A549 treated with DMSO at 1 μM for 4 hours (cell line): ENCODE data around the gene ABCD1. TPM values are rescaled to one million over a fixed set of nuclear protein-coding genes. Genes with fewer than 3 reads are reported as not detected.

Source experiments
- total RNA-seq: library from RNA; stranded (reverse); fragments of 200-300 nt; extraction: Qiagen RNA extraction; gene quantifications from 5 replicates; pipeline ENCODE4 v1.2.3, GENCODE V29; 2022; ENCODE audit warnings: low read depth

The ABCD1 gene
- total RNA-seq = 2.4 to 4.1 TPM (median 3.4 TPM) in 5 replicates

GRCh38 chrX:153724252-153725038 is at the start of gene ABCD1, which contains the start of gene BCAP31:
ABCD1 (plus strand) TSS chrX:153724856; CDS start chrX:153725267, 411 bp downstream.
BCAP31 (minus strand) TSS chrX:153724387; CDS start chrX:153723244, 1,143 bp downstream.

GRCh38 chrX:153687121-153688039 is 37.3 kb upstream of the ABCD1 start, which contains the start of gene SLC6A8:
SLC6A8 (plus strand) TSS chrX:153687926; CDS start chrX:153688575, 649 bp downstream.

GRCh38 chrX:153763989-153764755 is 39.5 kb downstream of the ABCD1 start, which contains the start of gene PLXNB3:
PLXNB3 (plus strand) TSS chrX:153764249; CDS start chrX:153765536, 1,287 bp downstream.

DNA sequence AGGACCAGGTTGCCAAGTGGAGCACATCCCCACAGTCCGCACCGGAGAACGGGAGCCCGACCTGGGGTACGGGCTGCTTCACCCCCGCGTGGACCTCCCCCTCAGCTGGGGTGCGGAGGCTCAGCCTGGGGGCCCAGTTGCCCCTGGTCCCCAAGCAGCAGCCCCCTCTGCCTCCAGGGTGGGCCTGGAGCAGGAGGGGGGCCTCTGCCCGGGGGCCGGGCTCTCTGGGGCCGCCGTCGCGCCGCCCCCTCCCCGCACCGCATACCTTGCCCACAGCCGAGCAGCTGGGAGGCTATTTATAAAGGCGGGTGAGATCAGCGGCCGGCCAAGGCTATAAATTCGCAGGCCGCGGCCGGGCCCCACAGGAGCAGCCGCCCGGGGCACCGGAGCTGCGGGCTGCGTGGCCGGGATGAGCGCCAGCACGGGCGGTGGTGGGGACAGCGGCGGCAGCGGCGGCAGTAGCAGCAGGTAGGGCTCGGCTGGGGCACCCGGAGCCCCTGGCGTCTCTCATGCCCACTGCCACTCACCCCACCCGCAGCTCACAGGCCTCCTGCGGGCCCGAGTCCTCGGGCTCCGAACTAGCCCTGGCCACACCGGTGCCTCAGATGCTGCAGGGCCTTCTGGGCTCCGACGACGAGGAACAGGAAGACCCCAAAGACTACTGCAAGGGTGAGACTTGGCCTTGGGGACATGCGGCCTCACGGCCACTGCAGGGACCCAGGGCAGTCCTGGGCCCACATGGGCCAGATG is 56.2 kb downstream of the ABCD1 start, which contains the start of gene SRPK3:
Gene SRPK3 (plus strand): TSS at position 364 of the 750 bp plus-strand sequence. CDS start 46 bp downstream, at position 410.

Other genes starting within 250 kb of the ABCD1 start
- not detected in 5 replicates for gene BGN, start 229.9 kb upstream of the ABCD1 start, total RNA-seq
- gene ATP2B3, start 207.2 kb upstream of the ABCD1 start, total RNA-seq = 0.04 to 0.25 TPM (median 0.09 TPM) in 5 replicates
- 37.2 to 55.3 TPM (median 50.7 TPM) in 5 replicates for gene CCNQ, start 125.7 kb upstream of the ABCD1 start, total RNA-seq
- 0.84 to 1.6 TPM (median 1.2 TPM) in 5 replicates for gene DUSP9, start 77.7 kb upstream of the ABCD1 start, total RNA-seq
- gene PNCK, start 51.0 kb upstream of the ABCD1 start, total RNA-seq = 0.19 to 0.58 TPM (median 0.25 TPM) in 3 of 5 replicates, not detected in the others
- gene SLC6A8, start 36.9 kb upstream of the ABCD1 start, total RNA-seq = 10.4 to 12.4 TPM (median 12.0 TPM) in 5 replicates
- gene BCAP31, start 469 bp upstream of the ABCD1 start, total RNA-seq = 335 to 456 TPM (median 363 TPM) in 5 replicates
- gene PLXNB3, start 39.4 kb downstream of the ABCD1 start, total RNA-seq = 1.3 to 4.6 TPM (median 3.7 TPM) in 5 replicates
- 0.03 to 0.13 TPM (median 0.07 TPM) in 4 of 5 replicates, not detected in the other for gene SRPK3, start 56.2 kb downstream of the ABCD1 start, total RNA-seq
- 53.9 to 64.2 TPM (median 61.9 TPM) in 5 replicates for gene IDH3G, start 69.5 kb downstream of the ABCD1 start, total RNA-seq
- gene SSR4, start 69.8 kb downstream of the ABCD1 start, total RNA-seq = 379 to 436 TPM (median 396 TPM) in 5 replicates
- 3.2 to 4.1 TPM (median 3.4 TPM) in 5 replicates for gene PDZD4, start 105.7 kb downstream of the ABCD1 start, total RNA-seq
- gene L1CAM, start 161.3 kb downstream of the ABCD1 start, total RNA-seq = 21.2 to 25.8 TPM (median 21.8 TPM) in 5 replicates
- 0.07 to 0.10 TPM (median 0.09 TPM) in 4 of 5 replicates, not detected in the other for gene AVPR2, start 179.8 kb downstream of the ABCD1 start, total RNA-seq
- gene ARHGAP4, start 201.4 kb downstream of the ABCD1 start, total RNA-seq = 1.4 to 2.3 TPM (median 1.8 TPM) in 5 replicates
- gene NAA10, start 210.2 kb downstream of the ABCD1 start, total RNA-seq = 188 to 229 TPM (median 214 TPM) in 5 replicates
- gene RENBP, start 219.8 kb downstream of the ABCD1 start, total RNA-seq = 0.07 to 0.16 TPM (median 0.09 TPM) in 4 of 5 replicates, not detected in the other
- 40.4 to 49.7 TPM (median 44.7 TPM) in 5 replicates for gene HCFC1, start 247.0 kb downstream of the ABCD1 start, total RNA-seq
- 5.3 to 8.3 TPM (median 6.9 TPM) in 5 replicates for gene TMEM187, start 247.9 kb downstream of the ABCD1 start, total RNA-seq